Mucosa of descending colon (tissue), 3 donors: ENCODE results near the gene ALKBH7. TPM values are rescaled to one million over a fixed set of nuclear protein-coding genes. Genes with fewer than 3 reads are reported as not detected.

Experiments used
- ATAC-seq: fragments of 200-7000 bp; cut with Tn5 transposase; one replicate; pipeline ENCODE4 v1.9.1; 2020; ENCODE audit warnings: mild to moderate bottlenecking, moderate library complexity
- DNase-seq, 3 donors: peaks; one replicate each; pipeline ENCODE4 v3.0.0-alpha.2; 2020
- H3K36me3 ChIP-seq: fragments of 200-600 bp; one replicate; pipeline ENCODE4 v1.8.0; 2021; ENCODE audit warnings: low read depth, mild to moderate bottlenecking
- H3K4me1 ChIP-seq: fragments of 200-600 bp; one replicate; pipeline ENCODE4 v1.8.0; 2021; ENCODE audit warnings: low read depth, mild to moderate bottlenecking
- H3K4me3 ChIP-seq: fragments of 200-600 bp; one replicate; pipeline ENCODE4 v1.8.0; 2021; ENCODE audit warnings: mild to moderate bottlenecking
- H3K9me3 ChIP-seq: fragments of 200-600 bp; one replicate; pipeline ENCODE4 v1.8.0; 2021; ENCODE audit warnings: mild to moderate bottlenecking
- CTCF ChIP-seq: fragments of 200-600 bp; IDR thresholded peaks from one replicate; pipeline ENCODE4 v1.8.0; 2022; ENCODE audit warnings: antibody characterized with exemption, mild to moderate bottlenecking
- intact Hi-C, 2 donors: fragments of 100-400 bp; cut with DNase I in 1 of 2; cut with micrococcal nuclease in 1 of 2; formaldehyde crosslinking; loops; one replicate each; pipeline versions ENCODE4 v1.11.0 to v1.11.1; 2022; cut with DNase I, micrococcal nuclease
- total RNA-seq, 3 donors: library from RNA; stranded (reverse); fragmentation: NEBNext Ultra II Directional in 2 of 3; extraction: Animal tissue kit (Norgen Biotek cat#: 25700) in 2 of 3; gene quantifications; one replicate each; pipeline versions ENCODE4 v1.2.1 to v1.2.4, GENCODE V29; 2021 to 2023
- donor health status: DM: no; HTN: no; CAD: no; lungs with moderate emphysema.
- donor health status: DM: no; HTN: no; CAD: no.
- donor health status: DM: no; HTN: yes; CAD: no.

ALKBH7 gene
- total RNA-seq, 3 donors from 2014 or later: 87.5 to 173 (median 110) TPM

DNA sequence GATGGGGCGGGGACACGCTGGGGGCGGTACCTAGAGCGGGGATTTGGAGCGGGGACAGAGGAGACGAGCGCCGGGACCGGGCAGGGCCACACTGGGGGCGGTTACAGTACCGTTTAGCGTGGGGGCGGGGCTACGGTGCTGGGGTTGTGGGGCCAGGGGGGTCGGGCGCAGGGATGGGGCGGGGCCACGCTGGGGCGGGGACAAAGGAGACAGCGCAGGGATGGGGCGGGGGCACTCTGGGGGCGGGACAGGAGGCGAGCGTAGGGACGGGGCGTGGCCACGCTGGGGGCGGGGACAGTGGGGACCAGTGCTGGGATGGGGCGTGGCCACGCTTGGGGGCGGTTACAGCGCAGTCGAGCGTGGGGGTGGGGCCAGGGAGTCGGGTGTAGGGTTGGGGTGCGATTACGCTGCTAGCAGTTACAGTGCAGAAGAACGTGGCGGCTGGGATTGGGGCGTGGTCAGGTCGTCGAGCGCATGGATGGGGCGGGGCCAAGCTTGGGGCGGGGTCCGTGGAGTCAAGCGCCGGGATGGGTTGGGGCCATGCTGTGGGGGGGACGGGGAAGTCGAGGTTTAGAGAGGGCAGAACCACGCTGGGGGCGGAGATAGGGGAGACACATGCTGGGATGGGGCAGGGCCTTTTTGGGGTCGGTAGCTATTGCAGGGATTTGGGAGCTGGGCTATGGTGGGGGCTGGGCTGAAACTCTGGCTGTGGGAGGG is 660 bp downstream of the ALKBH7 start:
- DNase-seq: peak; percentile 99
- ATAC-seq: peak; percentile 86
- no peaks in the 10 kb centered on the region for H3K36me3 ChIP-seq
- no peaks in the 10 kb centered on the region for H3K9me3 ChIP-seq
- TF ChIP-seq CTCF: no peak
- intact Hi-C loops: no loop called here
- H3K4me1 ChIP-seq: peaks cover 4% of the 10 kb centered on the region
- H3K4me3 ChIP-seq: peak overlapping the region; percentile 52

GRCh38 chr19:6373813-6374108 is 1.2 kb downstream of the ALKBH7 start:
- ATAC-seq: no peak
- peaks cover 4% of the 10 kb centered on the region for H3K4me1 ChIP-seq
- H3K9me3 ChIP-seq: no peaks in the 10 kb centered on the region
- H3K4me3 ChIP-seq: no peak overlapping the region
- no peaks in the 10 kb centered on the region for H3K36me3 ChIP-seq
- intact Hi-C loops: no loop called here
- no peak for DNase-seq
- no peak for TF ChIP-seq CTCF

DNA sequence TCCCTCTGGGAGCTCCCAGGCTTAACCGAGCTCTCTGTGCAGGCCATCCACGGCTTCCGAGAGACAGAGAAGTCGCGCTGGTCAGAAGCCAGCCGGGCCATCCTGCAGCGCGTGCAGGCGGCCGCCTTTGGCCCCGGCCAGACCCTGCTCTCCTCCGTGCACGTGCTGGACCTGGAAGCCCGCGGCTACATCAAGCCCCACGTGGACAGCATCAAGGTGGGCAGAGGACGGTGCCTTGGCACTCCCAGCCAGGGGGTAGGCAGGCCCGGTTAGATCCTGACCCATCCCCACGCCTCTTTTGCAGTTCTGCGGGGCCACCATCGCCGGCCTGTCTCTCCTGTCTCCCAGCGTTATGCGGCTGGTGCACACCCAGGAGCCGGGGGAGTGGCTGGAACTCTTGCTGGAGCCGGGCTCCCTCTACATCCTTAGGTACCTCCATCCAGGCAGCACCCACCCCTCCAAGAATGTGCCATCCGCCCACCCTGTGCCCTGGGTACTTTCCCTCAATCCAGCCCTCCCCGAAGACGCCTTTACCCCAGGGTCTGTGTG is 1.6 kb downstream of the ALKBH7 start:
- intact Hi-C loops: no loop called here
- TF ChIP-seq CTCF: no peak

DNA sequence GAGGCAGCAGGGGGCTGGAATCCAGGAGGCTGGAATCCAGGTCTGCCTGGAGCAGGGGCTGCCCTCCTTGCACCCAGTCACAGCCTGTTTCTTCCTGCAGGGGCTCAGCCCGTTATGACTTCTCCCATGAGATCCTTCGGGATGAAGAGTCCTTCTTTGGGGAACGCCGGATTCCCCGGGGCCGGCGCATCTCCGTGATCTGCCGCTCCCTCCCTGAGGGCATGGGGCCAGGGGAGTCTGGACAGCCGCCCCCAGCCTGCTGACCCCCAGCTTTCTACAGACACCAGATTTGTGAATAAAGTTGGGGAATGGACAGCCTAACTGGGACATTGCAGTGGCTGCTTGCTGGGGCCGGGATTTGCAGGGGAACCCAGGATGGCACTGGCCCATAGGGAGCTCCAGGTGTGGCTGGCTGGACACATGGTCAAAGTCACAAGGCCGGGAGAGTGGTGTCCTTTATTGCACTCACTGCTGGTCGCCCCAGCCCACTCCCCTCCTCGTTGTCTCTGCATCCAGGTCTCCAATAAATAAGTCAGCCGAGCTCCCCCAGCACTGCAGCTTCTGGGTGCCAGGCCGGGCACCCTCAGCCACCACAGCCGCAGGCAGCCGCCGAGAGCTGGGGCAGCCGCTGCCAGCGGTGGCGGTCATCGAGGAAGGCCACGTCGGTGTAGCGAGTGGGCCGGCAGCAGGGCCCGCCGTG is 2.3 kb downstream of the ALKBH7 start:
- Histone ChIP-seq H3K4me3 (no peak overlapping the region), H3K4me1 (peaks cover 4% of the 10 kb centered on the region), H3K36me3 (peaks cover 3% of the 10 kb centered on the region), H3K9me3 (no peaks in the 10 kb centered on the region)
- no peak for ATAC-seq
- DNase-seq: no peak
- intact Hi-C loops: no loop called here
- TF ChIP-seq CTCF: no peak

More for the DNA sequence above, 1.6 kb downstream of the ALKBH7 start:
- Histone ChIP-seq H3K36me3 (peaks cover 3% of the 10 kb centered on the region), H3K4me3 (no peak overlapping the region), H3K4me1 (peaks cover 4% of the 10 kb centered on the region), H3K9me3 (no peaks in the 10 kb centered on the region)
- peak in 2 of 3 donors; percentile 53 to 69 for DNase-seq
- no peak for ATAC-seq

- Histone ChIP-seq H3K9me3 (no peaks in the 10 kb centered on the region), H3K36me3 (peaks cover 3% of the 10 kb centered on the region), H3K4me3 (no peak within 1 kb of the TSS), H3K4me1 (peaks cover 4% of the 10 kb centered on the region)
- DNase-seq: no peak
- intact Hi-C loops: no loop called here
- TF ChIP-seq CTCF: no peak
- no peak for ATAC-seq
Measured at GRCh38 chr19:6375411-6376010, 2.9 kb downstream of the ALKBH7 start, which contains the start of gene PSPN. Gene PSPN (minus strand): TSS chr19:6375933. CDS start chr19:6375849, 84 bp downstream.
